Measurements from ENCODE around the gene TEKT4.
"Not testable (repeated sequence)": the region's sequence is repeated elsewhere in the genome, so short reads cannot be mapped to it uniquely, and the experiment has no call there.

Gene TEKT4

DNA sequence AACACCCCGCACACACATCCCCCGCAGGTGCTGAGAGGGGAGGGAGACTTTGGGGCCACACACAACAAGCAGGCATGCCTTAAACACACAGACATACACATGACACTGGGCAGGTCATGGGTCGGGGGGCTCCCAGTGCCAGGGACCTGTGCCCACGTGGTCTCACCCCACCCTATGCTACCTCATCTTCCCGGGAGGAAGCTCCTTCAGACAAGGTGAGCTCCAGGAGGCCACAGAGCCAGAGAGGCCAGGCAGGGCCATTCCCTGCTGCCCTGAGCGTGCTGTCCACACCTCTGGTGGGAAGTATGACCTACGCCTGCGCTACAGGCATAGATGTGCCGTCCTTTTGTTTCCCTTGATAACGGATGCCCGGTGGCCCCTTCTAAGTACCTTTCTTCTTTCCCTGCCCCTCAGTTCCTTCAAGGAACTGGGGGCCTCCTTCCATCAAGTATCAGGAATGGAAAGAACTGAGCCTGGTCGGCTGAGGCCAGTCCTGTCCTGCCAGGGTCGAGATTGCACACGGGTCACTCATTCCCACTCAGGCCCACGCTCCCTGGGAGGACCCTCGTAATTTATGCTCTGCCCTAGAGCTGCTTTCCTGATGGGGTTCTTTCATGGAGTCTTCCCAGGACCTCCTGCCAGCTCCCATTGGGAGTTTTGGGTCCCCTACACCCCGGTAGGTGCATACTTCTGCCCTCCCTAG, 4.7 kb downstream of the TEKT4 start:
- no peak for DNase-seq

DNA sequence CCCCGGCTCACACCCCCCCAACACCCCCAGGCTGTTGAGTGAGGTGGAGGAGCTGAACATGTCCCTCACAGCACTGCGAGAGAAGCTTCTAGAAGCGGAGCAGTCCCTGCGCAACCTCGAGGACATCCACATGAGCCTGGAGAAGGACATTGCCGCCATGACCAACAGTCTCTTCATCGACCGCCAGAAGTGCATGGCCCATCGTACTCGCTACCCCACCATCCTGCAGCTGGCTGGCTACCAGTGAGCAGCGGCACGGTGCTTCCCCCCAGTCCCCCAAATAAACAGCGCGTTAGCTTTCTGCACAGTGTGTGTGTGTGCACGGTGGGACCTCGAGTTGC, 5.3 kb downstream of the TEKT4 start:
- DNase-seq: no peak

DNA sequence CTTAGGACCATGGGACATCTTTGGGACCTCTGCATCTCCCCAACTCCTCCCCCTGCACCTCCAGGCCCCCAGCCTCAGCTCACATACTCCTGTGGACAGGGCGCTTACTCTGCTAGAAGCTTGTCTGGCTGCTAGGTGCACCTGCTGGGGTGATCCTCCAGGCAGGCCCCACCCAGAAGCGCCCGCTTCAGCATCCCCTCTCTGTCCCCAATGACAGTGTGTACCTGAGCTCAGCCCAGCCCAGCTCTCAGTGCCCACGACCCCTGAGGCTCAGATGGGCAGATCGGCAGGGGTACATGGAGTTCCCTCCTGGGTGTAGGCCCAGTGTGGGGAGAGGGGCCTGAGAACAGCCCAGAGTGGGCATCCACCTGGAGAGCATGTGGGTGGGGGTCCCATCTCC, 5.9 kb downstream of the TEKT4 start:
- no peak for DNase-seq

- not testable (repeated sequence) for DNase-seq
Measured at GRCh38 chr2:94878575-94878974, 7.3 kb downstream of the TEKT4 start.

DNA sequence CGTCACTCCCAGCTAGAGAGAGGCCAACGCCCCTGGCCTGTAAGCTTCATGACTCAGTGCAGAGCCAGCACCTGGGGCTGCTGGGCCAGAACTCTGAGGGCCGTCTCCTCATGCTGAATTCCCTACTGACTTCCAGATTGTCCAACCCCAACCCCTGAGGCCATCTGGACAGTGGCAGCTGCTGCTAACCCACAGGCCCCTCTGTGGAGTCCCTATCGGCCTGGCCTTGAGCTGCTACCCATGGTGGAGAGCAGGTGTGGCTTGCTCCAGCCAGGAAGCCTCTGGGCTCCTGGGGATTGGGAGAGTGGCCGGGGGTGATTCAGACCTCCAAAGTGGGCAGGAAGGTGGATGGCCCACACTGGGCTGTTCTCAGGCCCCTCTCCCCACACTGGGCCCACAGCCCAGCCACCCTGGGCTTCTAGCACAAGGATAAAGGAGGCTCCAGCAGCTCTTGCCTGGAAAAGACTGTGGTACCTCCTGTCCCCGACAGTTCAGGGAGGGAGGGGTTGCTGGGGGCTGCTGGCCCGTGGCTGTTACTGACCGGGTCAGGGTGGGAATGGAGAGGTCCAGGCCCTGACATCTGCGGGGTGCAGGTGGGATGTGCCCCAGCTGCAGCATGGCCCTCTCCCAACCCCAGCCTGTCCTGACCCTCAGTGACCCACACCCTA, 8.2 kb downstream of the TEKT4 start:
- no peak for DNase-seq

- DNase-seq: no peak
Measured at GRCh38 chr2:94879982-94880377, 8.8 kb downstream of the TEKT4 start.

- no peak for DNase-seq
Measured at GRCh38 chr2:94880507-94880906, 9.3 kb downstream of the TEKT4 start.

GRCh38 chr2:94881070-94881469, 9.8 kb downstream of the TEKT4 start:
- no peak for DNase-seq

DNA sequence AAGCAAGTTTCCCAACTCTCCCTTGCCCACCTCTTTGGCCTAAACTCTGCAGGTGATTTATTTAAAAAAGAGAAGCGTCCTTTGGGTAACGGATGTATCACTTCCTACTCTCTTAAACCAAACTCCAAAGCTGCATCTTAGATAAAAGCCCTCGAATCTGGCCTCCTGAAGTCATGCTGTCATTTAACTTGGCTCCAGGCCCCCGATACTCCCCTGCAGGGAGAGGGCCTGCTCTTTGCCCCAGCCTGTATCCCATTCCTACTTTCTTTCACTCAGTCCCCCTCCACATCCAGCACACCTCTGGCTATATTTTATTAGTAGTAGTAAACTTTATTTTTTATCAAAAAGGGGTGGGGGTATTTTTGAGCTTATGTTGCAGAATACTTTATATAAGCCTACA, 19.0 kb downstream of the TEKT4 start:
- DNase-seq: no peak

DNA sequence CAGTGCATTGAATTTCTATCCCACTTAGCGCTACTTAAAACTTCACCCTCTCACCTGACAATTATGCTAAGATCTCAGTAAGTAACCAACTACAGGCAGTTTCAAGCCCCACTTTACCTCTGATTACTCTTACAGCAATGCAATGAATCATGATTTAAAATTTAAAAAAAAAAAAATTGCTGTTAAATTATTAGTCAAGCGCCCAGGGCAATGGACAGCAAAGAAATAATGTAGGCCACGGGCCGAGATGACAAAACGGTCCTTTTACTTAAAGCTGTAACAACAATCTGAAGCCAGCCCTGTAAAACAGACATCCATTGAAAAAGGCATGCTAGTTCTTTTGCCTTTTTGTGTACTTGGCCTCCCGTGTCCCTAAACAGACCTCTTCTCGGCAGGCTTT, 24.0 kb downstream of the TEKT4 start:
- not testable (repeated sequence) for DNase-seq

- not testable (repeated sequence) for DNase-seq
Measured at GRCh38 chr2:94906976-94907375, 35.7 kb downstream of the TEKT4 start.

- no peak for DNase-seq
Measured at GRCh38 chr2:94923196-94923595, 52.0 kb downstream of the TEKT4 start.

DNA sequence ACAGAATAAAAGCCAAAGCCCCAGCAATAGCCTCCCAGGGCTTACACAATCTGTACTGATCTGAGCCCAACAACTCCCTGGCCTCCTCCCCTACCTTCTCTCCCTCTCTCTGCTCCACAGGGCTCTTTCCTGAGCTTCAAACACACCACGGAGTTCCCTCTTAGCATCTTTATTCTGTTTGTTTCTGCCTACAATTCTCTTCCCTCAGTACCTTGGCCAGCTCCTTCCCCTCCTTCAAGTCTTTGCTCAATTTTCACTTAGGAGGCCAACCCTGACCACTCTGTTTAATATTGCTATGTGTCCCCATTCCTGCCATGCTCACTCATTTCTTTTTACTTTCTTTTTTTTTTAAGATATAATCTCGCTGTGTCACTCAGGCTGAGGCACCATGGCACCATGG, 53.8 kb downstream of the TEKT4 start:
- DNase-seq: not testable (repeated sequence)

All from activated CD4-positive, CD25-positive, alpha-beta regulatory T cell treated with anti-CD3 and anti-CD28 coated beads, Interleukin-2, amount 50 U/mL, for 72 hours (primary cell).